Mucosa of stomach (tissue), 1 donor: Measurements from ENCODE around the gene RBL2.
"Not testable (repeated sequence)": the region's sequence is repeated elsewhere in the genome, so short reads cannot be mapped to it uniquely, and the experiment has no call there.

Experiments
- H3K27me3 ChIP-seq: one replicate; pipeline ENCODE4 v1.7.0; 2013; ENCODE audit warnings: mild to moderate bottlenecking, low read length; ENCODE audit not compliant: control insufficient read depth, insufficient read depth
- H3K36me3 ChIP-seq: one replicate; pipeline ENCODE4 v1.7.0; 2013; ENCODE audit warnings: low read length; ENCODE audit not compliant: control insufficient read depth, insufficient read depth
- H3K4me1 ChIP-seq: one replicate; pipeline ENCODE4 v1.7.0; 2013; ENCODE audit warnings: mild to moderate bottlenecking, low read length; ENCODE audit not compliant: control insufficient read depth, insufficient read depth
- H3K4me3 ChIP-seq: one replicate; pipeline ENCODE4 v1.7.0; 2013; ENCODE audit warnings: low read length
- H3K9ac ChIP-seq: one replicate; pipeline ENCODE4 v1.7.0; 2013; ENCODE audit warnings: mild to moderate bottlenecking, low read length, moderate library complexity
- H3K9me3 ChIP-seq: one replicate; pipeline ENCODE4 v1.7.0; 2013; ENCODE audit warnings: mild to moderate bottlenecking, low read length, moderate library complexity; ENCODE audit not compliant: control insufficient read depth
- donor health status: Pancreatic carcinoma.

RBL2 gene

GRCh38 chr16:53511403-53512280, 77.4 kb downstream of the RBL2 start:
- H3K9me3 ChIP-seq, result no peaks in the 10 kb centered on the region
- H3K4me3 ChIP-seq, result no peak overlapping the region
- H3K9ac ChIP-seq, result peak overlapping the region; percentile 42
- no peaks in the 10 kb centered on the region for H3K36me3 ChIP-seq
- H3K4me1 ChIP-seq, result peaks cover 16% of the 10 kb centered on the region
- H3K27me3 ChIP-seq, result no peaks in the 10 kb centered on the region

DNA sequence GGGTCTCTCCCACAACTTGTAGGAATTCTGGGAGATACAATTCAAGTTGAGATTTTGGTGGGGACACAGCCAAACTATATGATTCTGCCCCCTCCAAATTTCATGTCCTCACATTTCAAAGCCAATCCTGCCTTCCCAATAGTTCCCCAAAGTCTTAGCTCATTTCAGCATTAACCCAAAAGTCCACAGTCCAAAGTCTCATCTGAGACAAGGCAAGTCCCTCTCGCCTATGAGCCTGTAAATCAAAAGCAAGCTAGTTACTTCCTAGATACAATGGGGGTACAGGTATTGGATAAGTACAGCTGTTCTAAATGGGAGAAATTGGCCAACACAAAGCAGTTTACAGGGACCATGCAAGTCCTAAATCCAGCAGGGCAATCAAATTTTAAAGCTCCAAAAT, 78.5 kb downstream of the RBL2 start:
- not testable (repeated sequence) for H3K36me3 ChIP-seq, H3K9me3 ChIP-seq, H3K27me3 ChIP-seq, H3K4me3 ChIP-seq, H3K9ac ChIP-seq
- H3K4me1 ChIP-seq, result peaks cover 16% of the 10 kb centered on the region

DNA sequence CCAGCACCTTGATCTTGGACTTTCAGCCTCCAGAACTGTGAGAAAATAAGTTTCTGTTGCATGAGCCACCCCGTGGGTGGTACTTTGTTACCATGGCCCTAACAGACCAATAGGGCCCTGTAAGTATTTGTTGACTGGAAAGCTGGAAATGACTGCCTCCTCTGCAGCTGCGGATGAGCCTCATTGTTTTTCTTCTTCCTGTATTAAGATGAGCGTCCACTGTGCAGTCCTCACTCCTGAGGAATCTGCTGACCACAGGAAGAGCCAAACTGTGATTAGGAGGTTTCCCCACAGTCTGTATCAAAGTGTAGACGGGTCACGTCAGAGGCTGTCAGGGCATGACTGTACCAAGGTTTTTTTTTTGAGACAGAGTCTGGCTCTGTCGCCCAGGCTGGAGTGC, 81.0 kb downstream of the RBL2 start:
- Histone ChIP-seq H3K9ac (no peak overlapping the region), H3K27me3 (no peaks in the 10 kb centered on the region), H3K4me3 (no peak overlapping the region), H3K36me3 (no peaks in the 10 kb centered on the region), H3K4me1 (peaks cover 16% of the 10 kb centered on the region), H3K9me3 (no peaks in the 10 kb centered on the region)

GRCh38 chr16:53515811-53516210, 81.5 kb downstream of the RBL2 start:
- H3K36me3 ChIP-seq, result no peaks in the 10 kb centered on the region
- no peaks in the 10 kb centered on the region for H3K27me3 ChIP-seq
- no peaks in the 10 kb centered on the region for H3K9me3 ChIP-seq
- H3K4me1 ChIP-seq, result peaks cover 14% of the 10 kb centered on the region
- H3K9ac ChIP-seq, result no peak overlapping the region
- no peak overlapping the region for H3K4me3 ChIP-seq

DNA sequence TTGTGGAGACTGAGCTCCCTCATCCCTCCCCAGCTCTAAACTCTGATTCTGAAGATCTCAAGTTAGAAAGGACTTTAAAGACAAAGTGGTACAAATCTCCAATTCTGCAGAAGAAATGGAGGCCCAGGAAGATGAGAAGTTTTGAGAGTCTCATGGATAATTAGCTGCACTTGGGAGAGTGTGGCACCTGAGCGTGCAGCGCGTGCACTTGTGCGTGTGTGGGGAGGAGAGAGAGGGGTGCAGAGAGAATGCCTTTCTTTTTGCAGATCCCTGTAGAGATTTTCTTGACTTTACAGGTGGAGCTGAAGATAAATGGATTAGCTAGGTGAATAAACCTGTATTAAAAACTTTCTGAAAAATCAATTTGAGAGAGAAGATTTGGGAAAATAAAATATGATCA, 83.6 kb downstream of the RBL2 start:
- no peak overlapping the region for H3K9ac ChIP-seq
- no peaks in the 10 kb centered on the region for H3K9me3 ChIP-seq
- no peaks in the 10 kb centered on the region for H3K4me1 ChIP-seq
- H3K27me3 ChIP-seq, result no peaks in the 10 kb centered on the region
- H3K4me3 ChIP-seq, result no peak overlapping the region
- no peaks in the 10 kb centered on the region for H3K36me3 ChIP-seq

DNA sequence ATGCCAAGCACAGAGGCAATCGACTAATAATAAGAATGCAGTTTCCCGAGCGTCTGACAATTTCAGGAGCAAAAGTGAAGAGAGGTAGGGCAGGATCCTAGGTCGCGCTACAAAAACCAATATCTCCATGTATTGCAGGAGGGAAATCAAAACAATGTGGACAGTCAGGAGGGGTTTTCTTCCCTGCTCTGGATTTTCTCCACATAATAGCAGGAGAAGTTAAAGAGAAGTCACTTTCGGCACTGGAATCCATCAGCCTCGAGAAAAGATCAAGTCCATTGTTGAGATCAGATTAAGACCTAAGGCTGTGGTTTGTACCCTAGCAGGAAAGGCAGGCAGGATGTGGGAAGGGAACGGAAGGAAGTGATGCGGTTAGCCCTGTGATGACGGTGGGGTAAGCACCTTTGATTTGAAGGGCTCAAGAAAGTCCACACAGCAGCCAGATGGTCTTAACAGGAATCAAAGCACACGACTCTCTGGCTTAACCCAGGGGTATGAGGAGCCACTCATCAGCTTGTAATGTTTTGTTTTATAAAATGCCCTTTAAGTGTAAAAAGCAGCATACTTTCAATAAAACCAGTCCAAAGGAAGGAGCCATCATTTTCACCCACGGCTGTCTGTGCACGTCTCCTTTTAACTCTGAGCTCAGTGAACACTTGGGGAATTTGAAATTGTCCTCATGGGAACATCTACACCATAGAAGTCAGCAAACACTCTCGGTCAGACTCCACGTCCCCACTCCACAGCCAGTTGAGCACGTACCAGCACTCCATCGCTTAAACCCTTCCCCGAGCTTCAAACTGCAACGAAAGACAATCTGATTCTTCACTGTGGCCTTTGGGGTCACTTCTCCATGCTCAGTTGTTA, 84.5 kb downstream of the RBL2 start:
- Histone ChIP-seq H3K9me3 (no peaks in the 10 kb centered on the region), H3K4me1 (no peaks in the 10 kb centered on the region)

GRCh38 chr16:53519417-53520091, 85.3 kb downstream of the RBL2 start:
- no peaks in the 10 kb centered on the region for H3K9me3 ChIP-seq
- no peaks in the 10 kb centered on the region for H3K4me1 ChIP-seq
- H3K36me3 ChIP-seq, result no peaks in the 10 kb centered on the region
- no peak overlapping the region for H3K9ac ChIP-seq
- no peaks in the 10 kb centered on the region for H3K27me3 ChIP-seq
- H3K4me3 ChIP-seq, result no peak overlapping the region

More for the DNA sequence above, 84.5 kb downstream of the RBL2 start:
- Histone ChIP-seq H3K36me3 (no peaks in the 10 kb centered on the region), H3K27me3 (no peaks in the 10 kb centered on the region), H3K9ac (no peak overlapping the region), H3K4me3 (no peak overlapping the region)

- H3K9me3 ChIP-seq, result no peaks in the 10 kb centered on the region
- H3K27me3 ChIP-seq, result no peaks in the 10 kb centered on the region
- H3K36me3 ChIP-seq, result no peaks in the 10 kb centered on the region
Measured at GRCh38 chr16:53523126-53523804, 89.0 kb downstream of the RBL2 start.

DNA sequence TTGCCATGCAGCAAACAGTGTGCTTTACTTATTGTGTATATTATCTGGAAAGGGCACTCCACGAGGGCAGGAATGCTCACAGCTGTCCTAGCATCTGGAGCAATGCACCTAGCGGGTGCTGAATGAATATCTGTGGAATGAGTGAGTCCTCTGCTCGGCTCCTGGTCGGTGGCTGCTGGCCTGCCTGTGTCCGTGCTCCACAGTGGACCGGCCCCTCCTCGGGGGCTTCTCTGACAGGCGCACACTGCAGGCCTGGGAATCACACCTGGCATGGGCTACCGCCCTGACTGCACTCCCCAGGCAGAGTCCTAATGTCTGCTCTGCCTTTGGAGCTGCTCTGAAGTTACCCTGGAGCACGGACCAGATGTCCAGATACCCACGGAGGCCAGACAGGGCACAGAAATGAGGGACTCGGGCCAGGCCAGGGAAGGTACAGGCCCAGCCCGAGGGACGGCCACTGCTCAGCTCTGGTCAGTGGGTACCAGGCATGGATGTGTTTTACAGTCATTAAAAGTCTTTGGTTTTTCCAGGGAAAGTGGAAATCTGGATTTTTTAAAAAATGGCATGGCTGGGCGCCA, 89.8 kb downstream of the RBL2 start:
- H3K27me3 ChIP-seq, result no peaks in the 10 kb centered on the region

More at GRCh38 chr16:53523126-53523804, 89.0 kb downstream of the RBL2 start:
- Histone ChIP-seq H3K4me1 (no peaks in the 10 kb centered on the region), H3K4me3 (no peak overlapping the region), H3K9ac (no peak overlapping the region)

GRCh38 chr16:53528797-53529196, 94.5 kb downstream of the RBL2 start:
- H3K36me3 ChIP-seq, result no peaks in the 10 kb centered on the region
- no peaks in the 10 kb centered on the region for H3K9me3 ChIP-seq
- no peaks in the 10 kb centered on the region for H3K27me3 ChIP-seq
- H3K4me3 ChIP-seq, result no peak overlapping the region
- H3K9ac ChIP-seq, result no peak overlapping the region
- H3K4me1 ChIP-seq, result peaks cover 7% of the 10 kb centered on the region

More for the DNA sequence above, 89.8 kb downstream of the RBL2 start:
- Histone ChIP-seq H3K9me3 (no peaks in the 10 kb centered on the region), H3K4me1 (no peaks in the 10 kb centered on the region), H3K9ac (no peak overlapping the region), H3K36me3 (no peaks in the 10 kb centered on the region), H3K4me3 (no peak overlapping the region)

DNA sequence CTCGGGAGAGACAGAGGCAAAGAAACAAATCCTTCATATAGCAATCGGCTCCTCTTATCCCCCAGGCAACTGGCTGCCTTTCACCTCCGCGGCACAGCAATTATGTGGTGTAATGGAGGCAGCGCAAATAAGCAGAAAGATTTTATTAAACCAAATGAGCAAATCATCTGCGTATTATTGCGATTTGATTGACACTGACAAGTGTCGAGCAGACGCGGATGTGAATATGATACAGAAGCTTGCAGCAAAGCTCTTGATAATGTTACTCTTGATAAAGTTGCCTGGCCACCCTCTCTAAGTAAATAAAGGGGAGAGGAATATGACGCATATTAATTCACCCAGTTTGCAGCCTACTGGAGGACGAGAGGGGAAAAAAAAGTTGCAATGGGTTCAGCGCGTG, 95.2 kb downstream of the RBL2 start:
- Histone ChIP-seq H3K4me1 (peaks cover 7% of the 10 kb centered on the region), H3K27me3 (no peaks in the 10 kb centered on the region)

More for the DNA sequence above, 95.2 kb downstream of the RBL2 start:
- no peaks in the 10 kb centered on the region for H3K36me3 ChIP-seq
- H3K9ac ChIP-seq, result no peak overlapping the region
- H3K4me3 ChIP-seq, result no peak overlapping the region
- no peaks in the 10 kb centered on the region for H3K9me3 ChIP-seq
